22Rv1 (cell line): Measurements from ENCODE around the gene AKR1D1.

Experiments
- CTCF ChIP-seq: fragments of 450-650 bp; IDR thresholded peaks from 2 replicates; pipeline ENCODE4 v1.5.1; 2017; ENCODE audit warnings: mild to moderate bottlenecking
- ZFX ChIP-seq: fragments of 450-650 bp; IDR thresholded peaks from 2 replicates; pipeline ENCODE4 v1.6.1; 2017; ENCODE audit warnings: antibody characterized with exemption, borderline replicate concordance

GRCh38 chr7:138164804-138165203, 88.5 kb downstream of the AKR1D1 start:
- TF ChIP-seq CTCF (no peak), ZFX (no peak)
